Measurements from ENCODE around the gene CYP4F12.
"Not testable (repeated sequence)": the region's sequence is repeated elsewhere in the genome, so short reads cannot be mapped to it uniquely, and the experiment has no call there.

The CYP4F12 gene

GRCh38 chr19:15650123-15650522 lies 22.8 kb upstream of the CYP4F12 start:
- not testable (repeated sequence) for DNase-seq

- DNase-seq: no peak
Measured at GRCh38 chr19:15651791-15652190, 21.1 kb upstream of the CYP4F12 start.

- no peak for DNase-seq
Measured at GRCh38 chr19:15652559-15653278, 20.2 kb upstream of the CYP4F12 start.

GRCh38 chr19:15656467-15656866 lies 16.4 kb upstream of the CYP4F12 start:
- no peak for DNase-seq

GRCh38 chr19:15663247-15663646 lies 9.6 kb upstream of the CYP4F12 start:
- no peak for DNase-seq

- DNase-seq: no peak
Measured at GRCh38 chr19:15666186-15666585, 6.7 kb upstream of the CYP4F12 start.

- DNase-seq: no peak
Measured at GRCh38 chr19:15666883-15667282, 6.0 kb upstream of the CYP4F12 start.

GRCh38 chr19:15669440-15669839 lies 3.4 kb upstream of the CYP4F12 start:
- no peak for DNase-seq

- DNase-seq: no peak
Measured at GRCh38 chr19:15669891-15670290, 3.0 kb upstream of the CYP4F12 start.

- DNase-seq: no peak
Measured at GRCh38 chr19:15671237-15671821, 1.6 kb upstream of the CYP4F12 start.

- DNase-seq: no peak
Measured at GRCh38 chr19:15671891-15672579, 852 bp upstream of the CYP4F12 start.

- no peak for DNase-seq
Measured at GRCh38 chr19:15673176-15673654, 328 bp downstream of the CYP4F12 start.

GRCh38 chr19:15675560-15675959 lies 2.7 kb downstream of the CYP4F12 start:
- DNase-seq: no peak

GRCh38 chr19:15679089-15679488 lies 6.2 kb downstream of the CYP4F12 start:
- DNase-seq: no peak

GRCh38 chr19:15679865-15680264 lies 7.0 kb downstream of the CYP4F12 start:
- not testable (repeated sequence) for DNase-seq

GRCh38 chr19:15680478-15681322 lies 7.8 kb downstream of the CYP4F12 start:
- DNase-seq: no peak

- no peak for DNase-seq
Measured at GRCh38 chr19:15683411-15683810, 10.5 kb downstream of the CYP4F12 start.

- DNase-seq: no peak
Measured at GRCh38 chr19:15684828-15685227, 11.9 kb downstream of the CYP4F12 start.

- DNase-seq: no peak
Measured at GRCh38 chr19:15696654-15697194, 23.8 kb downstream of the CYP4F12 start.

GRCh38 chr19:15701757-15702533 lies 29.1 kb downstream of the CYP4F12 start:
- no peak for DNase-seq

- peak; percentile 16 for DNase-seq
Measured at GRCh38 chr19:15702534-15702930, 29.6 kb downstream of the CYP4F12 start.

GRCh38 chr19:15714638-15715037 lies 41.8 kb downstream of the CYP4F12 start:
- no peak for DNase-seq

All from CD4-positive, alpha-beta T cell treated with Interleukin-10 for 1 hour (primary cell).